NCI-H460 (cell line): ENCODE results near the gene ZBTB7B. TPM values are rescaled to one million over a fixed set of nuclear protein-coding genes. Genes with fewer than 3 reads are reported as not detected.
A peak's percentile ranks its signal among the peaks of the same experiment; 100 is the strongest.

Experiments
- DNase-seq: peaks from one replicate; pipeline ENCODE4 v3.0.0-alpha.2; 2016; ENCODE audit warnings: low read depth; ENCODE audit errors: extremely low read depth
- total RNA-seq: library from RNA; depleted of rRNA; stranded (reverse); fragments of >200 nt; shearing (Covaris generic); gene quantifications from 2 replicates; pipeline ENCODE4 v1.2.3, GENCODE V29; 2014

ZBTB7B gene
- total RNA-seq, 1 experiment from 2014 or later, result 52.8 TPM

DNA sequence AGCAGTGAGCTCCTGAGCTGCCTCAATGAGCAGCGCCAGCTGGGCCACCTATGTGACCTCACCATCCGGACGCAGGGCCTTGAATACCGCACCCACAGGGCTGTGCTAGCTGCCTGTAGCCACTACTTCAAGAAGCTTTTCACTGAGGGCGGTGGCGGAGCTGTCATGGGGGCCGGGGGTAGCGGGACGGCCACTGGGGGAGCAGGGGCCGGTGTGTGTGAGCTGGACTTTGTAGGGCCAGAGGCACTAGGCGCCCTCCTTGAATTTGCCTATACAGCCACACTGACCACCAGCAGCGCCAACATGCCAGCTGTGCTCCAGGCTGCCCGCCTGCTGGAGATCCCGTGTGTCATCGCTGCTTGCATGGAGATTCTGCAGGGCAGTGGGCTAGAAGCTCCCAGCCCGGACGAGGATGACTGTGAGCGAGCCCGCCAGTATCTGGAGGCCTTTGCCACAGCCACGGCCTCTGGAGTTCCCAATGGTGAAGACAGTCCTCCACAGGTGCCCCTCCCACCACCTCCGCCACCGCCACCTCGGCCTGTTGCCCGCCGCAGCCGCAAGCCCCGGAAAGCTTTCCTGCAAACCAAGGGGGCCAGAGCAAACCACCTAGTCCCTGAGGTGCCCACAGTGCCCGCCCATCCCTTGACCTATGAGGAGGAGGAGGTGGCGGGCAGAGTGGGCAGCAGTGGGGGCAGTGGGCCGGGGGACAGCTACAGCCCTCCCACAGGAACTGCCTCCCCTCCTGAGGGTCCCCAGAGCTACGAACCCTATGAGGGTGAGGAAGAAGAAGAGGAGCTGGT lies 12.3 kb downstream of the ZBTB7B start:
- no peak for DNase-seq

DNA sequence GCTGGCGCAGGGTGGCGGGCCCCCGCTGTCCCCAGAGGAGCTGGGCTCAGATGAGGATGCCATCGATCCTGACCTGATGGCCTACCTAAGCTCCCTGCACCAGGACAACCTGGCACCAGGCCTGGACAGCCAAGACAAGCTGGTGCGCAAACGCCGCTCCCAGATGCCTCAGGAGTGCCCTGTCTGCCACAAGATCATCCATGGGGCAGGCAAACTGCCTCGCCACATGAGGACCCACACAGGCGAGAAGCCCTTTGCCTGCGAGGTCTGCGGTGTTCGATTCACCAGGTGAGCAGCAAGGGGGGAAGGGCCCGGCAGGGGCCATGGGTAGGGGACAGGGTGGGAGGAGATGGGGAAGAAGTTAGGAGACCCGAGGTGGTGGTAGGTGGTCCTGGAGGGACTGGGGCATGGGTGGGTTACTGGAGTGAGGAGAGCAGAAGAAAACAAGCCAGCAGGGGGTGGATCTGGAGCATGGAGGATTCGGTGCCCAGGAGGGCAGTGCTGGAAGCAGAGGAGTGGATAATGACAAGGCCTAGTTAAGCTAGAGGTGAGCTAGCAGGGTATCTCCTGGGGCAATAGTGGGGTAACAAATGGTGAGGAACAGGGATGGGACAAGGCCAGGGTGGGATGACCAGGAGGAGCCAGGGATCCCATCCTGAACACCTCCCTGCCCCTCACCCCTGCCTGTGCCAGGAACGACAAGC lies 13.1 kb downstream of the ZBTB7B start:
- DNase-seq, result no peak

DNA sequence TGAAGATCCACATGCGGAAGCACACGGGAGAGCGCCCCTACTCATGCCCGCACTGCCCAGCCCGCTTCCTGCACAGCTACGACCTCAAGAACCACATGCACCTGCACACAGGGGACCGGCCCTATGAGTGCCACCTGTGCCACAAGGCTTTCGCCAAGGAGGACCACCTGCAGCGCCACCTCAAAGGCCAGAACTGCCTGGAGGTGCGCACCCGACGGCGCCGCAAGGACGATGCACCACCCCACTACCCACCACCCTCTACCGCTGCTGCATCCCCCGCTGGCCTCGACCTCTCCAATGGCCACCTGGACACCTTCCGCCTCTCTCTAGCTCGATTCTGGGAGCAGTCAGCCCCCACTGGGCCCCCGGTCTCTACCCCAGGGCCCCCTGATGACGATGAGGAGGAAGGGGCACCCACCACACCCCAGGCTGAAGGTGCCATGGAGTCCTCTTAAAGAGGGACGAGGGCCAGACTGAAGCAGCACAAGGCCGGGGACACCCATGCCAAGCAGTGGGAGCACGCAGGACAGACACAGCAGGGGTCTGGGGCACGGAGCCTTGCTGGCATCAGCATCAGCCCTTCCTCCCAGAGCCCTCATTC lies 13.7 kb downstream of the ZBTB7B start:
- no peak for DNase-seq

DNA sequence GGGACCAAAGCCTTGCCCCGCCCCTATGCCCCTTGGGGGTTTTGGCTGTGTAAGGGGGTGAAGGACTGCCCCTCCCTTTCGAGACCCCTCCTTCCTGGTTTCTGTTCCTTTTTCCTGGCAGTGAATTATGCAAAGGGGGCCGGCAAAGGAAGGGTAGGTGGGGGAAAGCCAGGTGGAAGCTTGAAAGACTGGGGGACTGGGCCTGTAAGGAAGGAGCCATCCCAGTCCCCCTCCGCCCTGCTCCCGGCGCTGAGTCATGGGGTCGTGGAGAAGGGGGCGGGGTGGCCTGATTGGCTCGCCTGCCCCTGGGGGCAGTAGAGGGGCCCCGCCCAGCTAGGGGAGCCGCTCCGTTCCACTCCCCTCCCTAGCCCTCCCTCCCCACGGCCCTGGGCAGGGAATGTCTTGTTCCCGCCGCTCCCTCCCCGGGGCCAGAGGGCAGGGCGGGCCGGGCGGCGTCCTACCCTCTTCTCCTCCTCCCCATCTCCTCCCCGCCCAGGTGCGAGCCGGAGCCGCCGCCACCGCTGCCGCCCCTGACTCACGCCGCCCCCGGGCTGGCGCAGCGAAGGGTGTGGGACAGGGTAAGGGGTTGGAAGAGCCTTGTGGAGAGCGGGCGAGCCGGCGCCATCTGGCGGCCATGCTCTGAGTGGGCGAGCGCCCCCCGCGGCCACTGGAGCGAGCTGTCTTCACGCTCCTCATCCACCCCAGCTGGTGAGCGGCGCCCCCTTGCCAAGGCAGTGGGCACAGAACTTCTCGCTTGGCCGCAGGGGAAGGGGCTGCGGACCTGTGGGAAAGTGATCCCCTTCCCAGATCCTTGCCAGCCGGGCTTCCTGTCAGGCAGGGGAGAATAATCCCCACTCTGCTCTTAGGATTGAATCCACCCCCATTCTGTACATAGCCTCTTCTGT lies 14.7 kb downstream of the ZBTB7B start:
- peak; percentile 97 for DNase-seq

DNA sequence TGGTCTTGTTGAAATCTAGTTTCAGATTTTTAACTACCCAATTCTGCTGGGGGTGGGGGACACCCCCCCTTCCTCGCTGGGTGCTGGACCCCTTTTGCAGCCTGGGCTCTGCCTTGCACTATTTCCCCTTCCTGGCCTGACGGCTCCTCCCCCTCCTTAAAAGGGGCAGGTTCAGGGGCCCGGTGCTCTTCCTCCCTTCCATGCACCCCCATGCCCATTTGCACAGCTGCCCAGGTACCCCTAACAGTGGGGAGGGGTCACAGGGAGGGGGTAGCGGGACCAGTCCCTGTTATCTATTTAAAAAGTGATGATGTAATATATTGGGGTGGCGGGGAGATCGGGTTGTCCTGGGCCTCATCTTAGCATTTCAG lies 15.3 kb downstream of the ZBTB7B start:
- no peak for DNase-seq

DNA sequence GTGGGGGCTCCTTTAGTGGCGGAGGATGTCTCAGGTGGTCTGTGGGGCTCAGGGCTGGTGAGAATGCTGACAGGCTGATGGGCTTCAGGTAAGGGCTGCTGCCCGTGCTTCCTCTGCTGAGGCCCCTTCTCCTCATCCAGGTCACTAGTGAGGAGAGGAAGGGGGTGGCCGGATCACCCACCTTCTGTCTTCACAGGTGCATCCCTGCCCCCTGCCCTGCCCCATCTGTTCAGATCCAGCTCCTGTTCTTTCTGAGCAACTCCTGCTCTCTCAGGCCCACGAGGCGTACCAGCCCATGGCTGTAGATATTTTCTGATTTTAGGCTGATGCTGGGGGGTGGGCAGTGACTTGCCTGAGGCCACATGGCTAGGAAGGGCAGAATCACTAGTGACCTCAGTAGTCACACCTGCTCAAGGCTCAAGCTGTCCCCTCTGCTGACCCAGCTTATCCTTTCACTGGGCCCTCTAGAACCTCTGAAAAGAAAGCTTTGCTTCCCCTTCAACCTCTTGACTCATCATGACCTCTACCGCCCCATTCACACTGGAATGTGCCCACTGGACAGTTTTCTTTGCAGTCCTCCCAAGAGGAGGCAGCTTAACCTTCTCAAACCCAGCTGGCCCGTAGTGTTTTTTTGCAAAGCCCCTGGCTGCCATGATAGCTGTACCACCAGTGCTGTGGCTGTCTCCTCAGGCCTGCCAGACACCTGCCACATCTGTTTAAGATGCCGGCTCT lies 16.2 kb downstream of the ZBTB7B start:
- no peak for DNase-seq

DNA sequence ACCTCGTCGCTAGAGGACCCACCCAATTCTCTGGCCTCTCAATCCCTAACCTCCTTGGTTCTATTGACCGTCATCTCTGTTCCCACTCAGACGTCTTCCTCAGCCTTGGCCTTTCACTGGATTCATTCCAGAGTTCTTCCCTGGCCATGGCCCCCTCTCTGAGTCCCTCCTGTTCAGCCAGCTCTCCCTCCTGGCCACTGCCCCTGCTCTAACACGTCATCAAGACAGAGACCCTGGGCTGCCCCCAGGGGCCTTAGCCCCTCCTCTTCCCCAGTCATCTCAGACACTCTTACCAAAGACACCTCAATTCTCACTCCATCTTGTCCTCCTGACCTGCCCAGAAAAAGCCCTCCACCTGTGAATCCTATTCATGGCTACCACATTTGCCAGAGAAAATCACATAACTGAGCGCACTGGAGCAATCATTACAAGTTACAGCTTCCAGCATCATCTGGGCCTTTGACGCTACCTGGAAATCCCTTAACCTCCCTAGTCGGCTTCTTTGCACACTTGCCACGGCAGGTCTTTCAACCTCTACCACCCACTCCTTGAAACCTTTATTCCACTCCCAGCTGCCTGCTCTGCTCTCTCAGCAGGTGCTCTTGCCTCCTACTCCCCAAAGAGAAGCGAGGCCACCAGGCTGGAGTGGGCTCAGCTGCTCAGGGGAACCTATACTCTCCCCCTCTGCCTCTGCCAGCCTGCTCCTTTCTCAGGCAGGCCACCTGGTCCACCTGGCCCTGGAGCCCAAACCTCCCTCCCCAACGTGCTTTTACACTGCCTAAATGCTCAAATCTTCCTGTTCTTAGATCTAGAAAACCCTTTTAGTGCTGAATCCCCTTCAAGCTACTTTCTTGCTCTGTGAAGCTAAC lies 17.0 kb downstream of the ZBTB7B start:
- no peak for DNase-seq

DNA sequence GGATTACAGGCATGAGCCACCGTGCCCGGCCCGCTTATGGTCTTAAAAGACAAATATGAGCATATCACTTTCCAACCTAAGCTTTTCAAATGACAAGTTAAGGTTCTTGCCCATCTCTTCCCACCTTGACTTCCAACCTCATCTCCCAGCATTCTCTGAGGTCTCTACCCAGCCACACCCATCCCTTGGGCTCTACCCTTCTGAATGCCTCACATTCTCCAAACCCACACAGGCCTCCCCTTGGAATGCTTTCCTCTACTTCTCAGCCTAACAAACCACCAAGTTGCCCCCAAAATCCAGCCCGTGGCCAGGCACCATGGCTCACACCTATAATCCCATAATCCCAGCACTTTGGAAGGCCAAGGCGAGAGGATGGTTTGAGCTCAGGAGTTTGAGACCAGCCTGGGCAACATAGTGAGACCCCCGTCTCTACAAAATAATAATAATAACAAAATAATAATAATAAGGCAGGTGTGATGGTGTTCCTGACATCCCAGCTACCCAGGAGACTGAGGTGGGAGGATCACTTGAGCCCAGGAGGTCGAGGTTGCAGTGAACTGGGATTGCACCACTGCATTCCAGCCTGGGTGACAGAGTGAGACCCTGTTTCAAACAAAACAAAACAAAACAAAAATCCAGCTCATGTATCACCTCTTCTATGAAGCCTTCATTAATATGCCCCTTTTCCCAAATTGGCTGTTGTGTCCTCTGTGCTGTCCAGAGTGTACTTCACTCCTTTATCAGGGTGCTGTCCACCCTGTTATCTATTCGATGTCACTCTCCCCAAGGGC lies 19.7 kb downstream of the ZBTB7B start:
- DNase-seq, result no peak

DNA sequence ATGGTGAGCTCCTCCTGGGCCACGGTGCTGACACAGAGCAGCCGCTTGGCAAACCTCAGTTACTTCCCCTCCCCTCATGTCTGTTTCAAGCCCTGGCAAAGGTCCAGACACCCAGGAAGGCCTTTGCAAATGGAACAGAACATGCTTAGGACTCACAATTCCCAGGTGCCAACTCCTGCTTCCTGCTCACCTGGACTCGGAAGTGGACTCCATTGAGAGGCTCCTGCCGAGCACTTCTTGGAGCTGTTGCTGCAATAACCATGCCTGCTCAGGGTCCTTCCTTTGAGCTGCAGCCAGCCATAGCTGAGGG lies 20.3 kb downstream of the ZBTB7B start:
- DNase-seq, result no peak

DNA sequence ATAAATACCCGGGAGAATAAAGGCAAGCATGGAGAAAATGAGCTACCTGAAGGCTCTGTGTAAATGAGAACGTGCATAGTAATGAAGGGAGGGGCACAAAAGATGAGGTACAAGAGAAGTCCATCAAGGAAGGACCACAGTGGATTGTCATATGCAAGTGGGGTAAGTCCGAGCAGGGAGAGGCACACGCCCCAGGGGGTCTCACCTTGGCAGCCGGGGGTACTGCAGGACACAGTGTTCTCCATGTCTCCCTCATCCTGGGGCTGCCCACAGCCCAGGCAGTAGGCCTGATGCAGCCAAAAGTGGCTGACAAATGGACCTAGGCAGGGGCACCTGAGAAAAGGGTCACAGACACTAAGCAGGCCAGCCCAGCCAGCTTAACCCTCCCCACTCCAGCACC lies 21.0 kb downstream of the ZBTB7B start:
- DNase-seq, result no peak

DNA sequence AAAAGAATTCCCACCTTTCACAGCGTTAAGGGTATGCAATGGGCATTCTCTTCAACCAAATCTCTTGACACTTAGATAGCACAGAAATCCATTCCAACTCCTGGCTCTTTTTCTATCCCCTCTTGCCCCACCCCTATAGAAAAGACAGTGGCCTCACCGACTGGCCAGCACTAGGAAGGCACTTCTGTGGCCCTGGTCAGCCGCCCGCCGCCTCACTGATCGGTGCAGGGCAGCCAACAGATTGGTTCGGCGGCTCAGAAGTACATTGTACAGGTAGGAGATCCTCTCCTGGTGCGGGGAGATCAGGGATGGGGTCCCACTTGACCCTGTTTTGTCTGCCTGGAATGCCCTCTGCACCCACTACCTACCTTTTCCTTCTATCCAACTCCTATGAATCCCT lies 21.7 kb downstream of the ZBTB7B start:
- DNase-seq, result no peak

DNA sequence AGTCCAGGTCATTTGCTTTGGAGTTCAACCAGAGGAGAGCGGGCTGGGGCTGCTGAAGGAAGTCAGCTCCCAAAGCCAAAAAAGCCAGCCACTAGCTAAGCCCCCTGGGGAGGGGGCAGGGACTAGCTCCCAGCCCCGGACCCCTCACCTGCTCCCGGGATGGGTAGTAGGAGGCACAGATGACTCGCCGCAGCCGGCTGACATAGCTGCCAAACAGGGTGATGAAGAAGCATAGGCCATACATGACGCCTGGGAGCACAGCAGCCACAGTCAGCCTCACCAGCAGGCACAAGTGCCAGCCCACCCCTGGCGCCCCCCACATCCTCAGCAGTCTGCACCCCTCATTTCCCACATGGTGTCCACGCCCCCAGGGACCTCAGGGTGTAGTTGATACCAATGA lies 23.6 kb downstream of the ZBTB7B start:
- DNase-seq, result no peak

DNA sequence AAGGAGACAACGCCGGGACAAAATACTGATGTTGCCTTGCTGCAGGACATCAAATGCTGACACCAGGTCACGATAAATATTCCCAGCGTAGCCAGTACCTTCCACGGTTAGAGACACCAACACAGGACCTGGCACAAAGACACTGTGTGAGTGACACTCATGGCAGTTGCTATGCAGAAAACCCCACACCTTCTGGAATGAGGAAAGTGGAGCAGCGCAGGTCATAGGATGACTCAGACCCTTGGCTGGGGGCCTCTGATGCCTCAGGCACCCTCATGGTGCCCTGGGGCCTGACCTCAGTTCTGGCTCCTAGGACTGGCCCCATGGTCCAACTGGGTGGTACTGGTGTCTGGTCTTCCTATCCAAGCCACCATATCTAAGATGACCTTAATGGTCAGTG lies 24.0 kb downstream of the ZBTB7B start:
- DNase-seq, result no peak

DNA sequence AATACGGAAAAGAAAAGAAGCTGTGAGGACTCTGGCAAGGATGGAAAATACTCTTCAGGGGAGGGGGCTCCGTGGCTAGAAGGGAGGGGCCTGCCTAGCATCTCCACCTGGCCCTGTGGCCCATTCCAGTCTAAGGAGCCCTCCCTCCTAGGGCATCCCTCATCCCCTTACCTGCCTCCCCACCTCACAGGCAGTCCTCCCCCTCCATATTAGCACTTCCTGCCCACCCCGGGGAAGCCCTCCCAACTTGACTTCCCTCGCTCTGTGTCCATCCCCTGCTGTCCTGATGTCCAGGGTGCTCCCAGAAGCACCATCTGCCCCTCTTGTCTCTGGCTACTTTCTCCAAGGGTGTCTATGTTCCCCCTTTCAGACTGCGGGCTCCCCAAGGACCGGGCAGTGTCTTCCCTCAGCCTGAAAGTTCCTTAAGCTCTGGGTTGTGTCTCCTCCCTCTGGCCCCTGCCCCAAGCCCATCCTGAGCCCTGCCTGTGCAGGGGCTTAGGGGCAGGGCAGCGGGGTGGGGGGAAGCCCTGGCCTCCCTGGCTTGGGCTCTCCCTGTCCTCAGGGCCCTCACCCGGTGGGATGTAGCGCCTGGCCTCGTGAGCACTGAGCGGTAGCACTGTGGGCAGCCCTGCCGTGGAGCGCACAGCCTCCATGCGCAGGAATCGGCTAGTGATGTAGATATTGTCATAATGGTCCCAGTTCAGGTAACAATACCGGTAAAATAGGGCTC lies 27.1 kb downstream of the ZBTB7B start:
- DNase-seq, result no peak

DNA sequence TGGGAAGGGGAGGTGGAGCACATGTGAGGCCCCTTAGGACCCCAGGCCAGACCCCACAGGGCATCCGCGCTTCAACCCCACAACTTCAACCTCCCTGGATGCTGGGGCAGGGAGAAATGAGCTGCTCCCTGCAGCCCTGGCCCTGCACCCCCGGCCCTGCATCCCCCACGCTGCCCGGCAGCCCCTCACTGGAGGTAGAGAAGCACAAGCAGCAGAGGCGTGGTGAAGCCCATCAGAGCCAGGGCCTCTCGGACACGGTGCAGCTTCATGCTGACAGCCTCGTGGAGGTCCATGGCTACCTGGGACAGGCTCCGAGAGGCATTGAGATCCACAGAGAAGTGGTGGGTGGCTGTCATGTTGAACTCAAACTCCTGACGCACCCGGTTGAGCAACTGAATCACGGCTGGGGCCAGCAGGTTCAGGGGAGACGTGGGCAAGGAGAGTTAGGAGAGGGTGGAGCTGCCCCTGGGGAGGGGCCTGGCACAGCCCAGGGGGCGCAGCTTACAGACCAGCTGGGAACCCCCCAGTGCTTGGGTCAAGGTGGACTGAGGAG lies 27.7 kb downstream of the ZBTB7B start:
- DNase-seq, result no peak

DNA sequence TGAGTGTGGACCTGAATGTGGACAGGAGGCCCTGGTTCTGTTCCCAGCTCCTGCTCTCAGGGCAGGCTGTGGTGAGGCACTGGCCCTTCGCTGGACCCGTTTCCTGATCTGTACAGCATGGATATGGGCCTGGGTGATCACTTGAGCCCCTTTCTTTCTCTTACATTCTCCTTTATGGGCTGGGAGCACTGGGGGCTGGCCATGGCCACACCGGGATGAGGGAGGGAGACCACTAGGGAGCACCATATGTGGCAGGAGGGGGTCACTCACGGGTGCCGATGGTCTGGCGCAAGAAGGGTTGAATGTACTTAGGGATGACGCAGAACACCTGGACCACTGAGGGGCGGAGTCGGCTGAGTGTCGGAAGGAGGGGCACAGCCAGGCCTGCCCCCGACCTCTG lies 28.3 kb downstream of the ZBTB7B start:
- no peak for DNase-seq

DNA sequence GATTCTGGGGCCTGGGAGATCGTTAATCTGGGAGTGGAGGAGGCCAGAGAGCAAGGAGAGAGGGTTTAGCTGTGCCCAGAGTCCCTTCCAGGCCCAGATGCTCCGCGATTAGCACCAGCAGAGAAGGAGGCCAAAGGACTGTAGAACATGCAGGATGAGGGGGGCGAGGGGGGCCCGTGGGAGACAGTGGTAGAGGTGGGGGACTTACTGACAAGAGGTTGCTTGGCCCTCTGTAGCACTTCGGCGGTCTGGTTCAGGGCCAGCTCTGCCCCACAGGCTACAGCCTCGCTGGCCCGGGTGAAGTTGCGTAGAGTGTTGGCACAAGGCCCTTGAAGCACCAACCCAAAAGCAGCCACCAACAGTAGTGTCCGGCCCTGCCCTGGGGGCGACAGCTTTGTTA lies 30.3 kb downstream of the ZBTB7B start:
- DNase-seq, result no peak

DNA sequence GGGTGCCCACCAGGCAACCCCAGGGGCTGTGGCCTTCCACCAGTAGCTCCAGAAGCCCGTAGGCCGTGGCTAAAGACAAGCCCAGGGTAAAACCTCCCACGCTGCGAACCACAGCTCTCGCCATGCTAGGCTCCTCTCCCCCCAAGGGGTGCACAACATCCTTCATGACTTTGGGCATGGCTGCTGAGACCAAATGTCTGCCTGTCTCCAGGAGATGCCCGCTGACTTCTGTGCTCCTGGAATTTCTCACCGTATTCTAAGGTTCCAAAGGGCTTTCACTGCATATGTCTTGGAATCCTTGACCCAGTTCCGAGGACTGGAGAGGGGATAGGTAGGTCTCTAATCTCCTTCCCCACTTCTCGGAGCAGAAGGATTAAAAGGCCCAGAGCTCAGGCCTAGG lies 30.9 kb downstream of the ZBTB7B start, which contains the start of the genes DCST1 and DCST2:
TSS of gene DCST1 (plus strand) at position 301 of the 400 bp plus-strand sequence. CDS start 213 bp downstream, outside the sequence.
TSS of gene DCST2 (minus strand) at position 258 of the 400 bp plus-strand sequence. CDS start at position 178, 80 bp downstream.
- DNase-seq, result no peak
